Endothelial cell of umbilical vein (primary cell): ENCODE data around the gene HESX1. TPM values are rescaled to one million over a fixed set of nuclear protein-coding genes. Genes with fewer than 3 reads are reported as not detected.

Source experiments
- BruUV-seq: library from RNA; stranded (reverse); fragments of 400-500 nt; replicated peaks from 2 replicates; lab custom pipeline; 2021; lab: Mats Ljungman, UMichigan
- CTCF ChIA-PET: fragments of 300-600, 350-600 bp; sonication (Branson Sonifier 250); formaldehyde crosslinking; loops from one replicate; lab custom pipeline; 2021; ENCODE audit warnings: antibody characterized with exemption, inconsistent platforms; lab: Charles Lee
- POLR2A ChIA-PET: fragments of 300-600, 350-600 bp; sonication (Branson Sonifier 250); formaldehyde crosslinking; loops from one replicate; lab custom pipeline; 2021; ENCODE audit warnings: antibody characterized with exemption, inconsistent platforms; lab: Charles Lee
- DNase-seq: peaks from one replicate; pipeline ENCODE4 v3.0.0-alpha.2; 2011; ENCODE audit warnings: low read depth, low spot score
- FAIRE-seq: peaks from 2 replicates; lab custom pipeline; 2011; peaks lifted over from hg19 to GRCh38; lab: Jason Lieb, UNC
- H2AFZ ChIP-seq: 2 replicates; pipeline ENCODE4 v1.6.0; 2012; ENCODE audit warnings: low read depth, low read length, control low read depth, inconsistent platforms
- H3K27ac ChIP-seq: 2 replicates; pipeline ENCODE4 v1.5.1; 2011; ENCODE audit warnings: low read depth, mild to moderate bottlenecking, control low read depth, low read length, moderate library complexity; ENCODE audit not compliant: insufficient read depth
- H3K27me3 ChIP-seq, 2 experiments: 2 replicates each; pipeline versions ENCODE4 v1.6.0 to v1.6.1; 2011; ENCODE audit warnings: low read length in 2 of 2, mixed read lengths in 1 of 2; ENCODE audit not compliant: control insufficient read depth in 2 of 2, insufficient read depth in 2 of 2
- H3K36me3 ChIP-seq, 2 experiments: 2 replicates in 1 of 2; 3 replicates in 1 of 2; pipeline ENCODE4 v1.5.1; 2011; ENCODE audit warnings: low read length in 2 of 2, mild to moderate bottlenecking in 1 of 2, moderate library complexity in 1 of 2; ENCODE audit not compliant: control insufficient read depth in 2 of 2, insufficient read depth in 2 of 2; ENCODE audit errors: extremely low read depth in 1 of 2
- H3K4me1 ChIP-seq: 3 replicates; pipeline ENCODE4 v1.5.1; 2011; ENCODE audit warnings: mild to moderate bottlenecking, low read length; ENCODE audit not compliant: control insufficient read depth, insufficient read depth; ENCODE audit errors: extremely low read depth
- H3K4me2 ChIP-seq: 2 replicates; pipeline ENCODE4 v1.6.1; 2011; ENCODE audit warnings: low read length, control low read depth, mixed read lengths; ENCODE audit not compliant: insufficient read depth
- H3K4me3 ChIP-seq, 3 experiments: fragments of 200-600 bp in 1 of 3; sonication (generic), shearing (Covaris generic) in 1 of 3; replicated peaks in 1 of 3; 2 replicates each; pipeline ENCODE4 v1.5.1; 2011 to 2016; ENCODE audit warnings: control low read depth in 3 of 3, low read length in 3 of 3, mild to moderate bottlenecking in 2 of 3, inconsistent platforms in 1 of 3, low read depth in 1 of 3, moderate library complexity in 1 of 3; ENCODE audit not compliant: insufficient read depth in 1 of 3
- H3K79me2 ChIP-seq: 2 replicates; pipeline ENCODE4 v1.6.0; 2012; ENCODE audit warnings: low read length, inconsistent platforms; ENCODE audit not compliant: control insufficient read depth, insufficient read depth
- H3K9ac ChIP-seq: replicated peaks from 2 replicates; pipeline ENCODE3; 2011; ENCODE audit warnings: low read length, control low read depth; ENCODE audit not compliant: insufficient read depth; ENCODE audit errors: extremely low read depth
- H3K9me1 ChIP-seq: replicated peaks from 3 replicates; pipeline ENCODE4 v1.6.0; 2011; ENCODE audit warnings: mild to moderate bottlenecking, low read length; ENCODE audit not compliant: control insufficient read depth, insufficient read depth; ENCODE audit errors: extremely low read depth
- H3K9me3 ChIP-seq: replicated peaks from 2 replicates; pipeline ENCODE4 v1.5.1; 2012; ENCODE audit warnings: low read length, inconsistent platforms; ENCODE audit not compliant: control insufficient read depth, insufficient read depth
- H4K20me1 ChIP-seq: replicated peaks from 2 replicates; pipeline ENCODE3; 2011; ENCODE audit warnings: mild to moderate bottlenecking, low read length; ENCODE audit not compliant: control insufficient read depth, insufficient read depth; ENCODE audit errors: extremely low read depth
- CTCF ChIP-seq, 2 donors: IDR thresholded peaks; 1 replicate in 1 of 2; 2 replicates in 1 of 2; pipeline ENCODE4 v1.5.1; 2011; ENCODE audit warnings: low read length in 2 of 2, mild to moderate bottlenecking in 2 of 2, moderate library complexity in 2 of 2, control low read depth in 1 of 2, inconsistent platforms in 1 of 2, low read depth in 1 of 2; ENCODE audit not compliant: insufficient read depth in 1 of 2; ENCODE audit errors: extremely low read depth in 1 of 2
- FOS ChIP-seq: IDR thresholded peaks from 2 replicates; pipeline ENCODE4 v1.6.1; 2011; ENCODE audit warnings: mild to moderate bottlenecking, low read length, moderate library complexity, borderline replicate concordance; ENCODE audit not compliant: insufficient read depth
- GATA2 ChIP-seq: IDR thresholded peaks from 2 replicates; pipeline ENCODE4 v1.7.0; 2011; ENCODE audit warnings: low read depth, mild to moderate bottlenecking, moderate library complexity, mixed read lengths, low read length; ENCODE audit not compliant: insufficient read length, insufficient read depth
- POLR2A ChIP-seq: IDR thresholded peaks from 2 replicates; pipeline ENCODE4 v1.6.1; 2012; ENCODE audit warnings: low read depth, mild to moderate bottlenecking, control low read depth, low read length
- dilution Hi-C: fragments of 300-500 bp; cut with MboI; formaldehyde crosslinking; loops from one replicate; pipeline ENCODE4 v1.15.0; 2019; ENCODE audit warnings: low sequenced_read_pairs; ENCODE audit not compliant: extremely low pct_ligation_motif_present
- intact Hi-C: fragments of 100-400 bp; cut with micrococcal nuclease; formaldehyde crosslinking; loops from one replicate; pipeline ENCODE4 v1.10.0; 2022
- polyA plus RNA-seq, 4 experiments: library from polyadenylated mRNA; depleted of rRNA in 3 of 4; stranded (reverse) in 3 of 4; unstranded in 1 of 4; fragments of >200 nt; gene quantifications; 2 replicates each; pipeline versions ENCODE4 v1.2.1 to v1.2.3, GENCODE V29; 2011 to 2012; ENCODE audit warnings: missing spikeins in 1 of 4
- total RNA-seq: library from RNA; stranded (reverse); gene quantifications from 2 replicates; pipeline ENCODE4 v1.2.3, GENCODE V29; 2021

HESX1 gene
- total and polyA plus RNA-seq, 2 donors (not counting 3 experiments of a cell fraction or from before 2014, with no cell fraction given), result 0.21 to 0.58 TPM

- no peak overlapping the region for H3K4me3 ChIP-seq
- FAIRE-seq (no peak), DNase-seq (peak; percentile 30)
- CTCF ChIA-PET, result interaction anchor here (0.6 to 2.3 kb wide), 26 partner anchors 9 to 676 kb away, joined by 3 to 23 read pairs (median 4); partner anchors contain the start of genes APPL1 and HESX1
- H3K9me1 ChIP-seq, result no peaks in the 10 kb centered on the region
- no peak overlapping the region for H3K9ac ChIP-seq
- no peaks in the 10 kb centered on the region for H3K9me3 ChIP-seq
- H3K36me3 ChIP-seq, result no peaks in the 10 kb centered on the region
- dilution Hi-C loops (no loop called here), intact Hi-C loops (loop anchor here (10.0 kb wide), 2 partner anchors 155 to 375 kb away; partner anchors contain the start of gene PDE12)
- H4K20me1 ChIP-seq, result no peaks in the 10 kb centered on the region
- H3K4me2 ChIP-seq, result no peak overlapping the region
- no peak overlapping the region for H2AFZ ChIP-seq
- TF ChIP-seq POLR2A (no peak), CTCF (IDR thresholded peaks at IDR 0.05; ENCODE audit: extremely low read depth in 1 of 2, insufficient read depth in 1 of 2, low read depth in 1 of 2, low read length in 2 of 2) (peak; percentile 22 to 30)
- no peak overlapping the region for H3K27ac ChIP-seq
- peaks cover 13 to 16% of the 10 kb centered on the region in 2 experiments for H3K27me3 ChIP-seq
- no peaks in the 10 kb centered on the region for H3K4me1 ChIP-seq
- no TSS peak for BruUV-seq
- H3K79me2 ChIP-seq, result no peaks in the 10 kb centered on the region
- POLR2A ChIA-PET, result no interaction called here
These were observed 20.0 kb downstream of the HESX1 start for GRCh38 chr3:57179580-57180410.

GRCh38 chr3:57176045-57176444 is 23.7 kb downstream of the HESX1 start:
- FAIRE-seq, result no peak
- POLR2A ChIA-PET, result no interaction called here
- no TSS peak for BruUV-seq

More at GRCh38 chr3:57176045-57176444, 23.7 kb downstream of the HESX1 start:
- no peaks in the 10 kb centered on the region for H3K79me2 ChIP-seq
- no peak overlapping the region for H2AFZ ChIP-seq
- no peak for DNase-seq
- H4K20me1 ChIP-seq, result no peaks in the 10 kb centered on the region
- no peaks in the 10 kb centered on the region for H3K36me3 ChIP-seq
- intact Hi-C loops, result loop anchor here (10.0 kb wide), 2 partner anchors 159 to 379 kb away; partner anchors contain the start of gene PDE12
- H3K27me3 ChIP-seq, result peaks cover 18 to 27% of the 10 kb centered on the region in 2 experiments
- H3K4me3 ChIP-seq, result no peak overlapping the region
- H3K4me2 ChIP-seq, result no peak overlapping the region
- H3K9me3 ChIP-seq, result no peaks in the 10 kb centered on the region
- dilution Hi-C loops, result no loop called here
- CTCF ChIA-PET, result no interaction called here
- no peaks in the 10 kb centered on the region for H3K4me1 ChIP-seq
- TF ChIP-seq CTCF (IDR thresholded peaks at IDR 0.05; ENCODE audit: extremely low read depth in 1 of 2, insufficient read depth in 1 of 2, low read depth in 1 of 2, low read length in 2 of 2) (no peak), GATA2 (no peak), FOS (no peak)
- H3K9me1 ChIP-seq, result no peaks in the 10 kb centered on the region
- no peak overlapping the region for H3K27ac ChIP-seq
- no peak overlapping the region for H3K9ac ChIP-seq
